SK-N-SH (cell line): Measurements from ENCODE around the gene ZNF664. TPM values are rescaled to one million over a fixed set of nuclear protein-coding genes. Genes with fewer than 3 reads are reported as not detected.

Source experiments
- CTCF ChIA-PET: fragments of 300-600, 350-600 bp; formaldehyde crosslinking; extraction: SDS; loops from one replicate; lab custom pipeline; 2021; lab: Yijun Ruan, JAX
- POLR2A ChIA-PET: fragments of 350-600 bp; sonication (Branson Sonifier 250); formaldehyde crosslinking; extraction: SDS; loops from one replicate; lab custom pipeline; 2020; ENCODE audit warnings: antibody characterized with exemption, inconsistent platforms; lab: Yijun Ruan, JAX
- DNase-seq: peaks from one replicate; pipeline ENCODE4 v3.0.0; 2012
- H2AFZ ChIP-seq: fragments of 200-600 bp; sonication (generic); 2 replicates; pipeline ENCODE4 v1.8.1; 2016; ENCODE audit warnings: antibody characterized with exemption, mild to moderate bottlenecking, low read depth
- H3F3A ChIP-seq: fragments of 200-600 bp; sonication (generic); replicated peaks from 2 replicates; pipeline ENCODE3; 2016; ENCODE audit warnings: antibody characterized with exemption, mild to moderate bottlenecking; ENCODE audit not compliant: insufficient read depth
- H3K27ac ChIP-seq, 2 experiments: fragments of 200-500 bp in 1 of 2; fragments of 200-600 bp in 1 of 2; sonication (Bioruptor generic) in 1 of 2; sonication (generic), shearing (Covaris generic) in 1 of 2; 2 replicates each; pipeline versions ENCODE4 v1.5.1 to v1.6.1; 2014 to 2016; ENCODE audit warnings: low read depth in 2 of 2, inconsistent platforms in 1 of 2, low read length in 1 of 2, mild to moderate bottlenecking in 1 of 2, mixed read lengths in 1 of 2
- H3K27me3 ChIP-seq: fragments of 200-600 bp; sonication (generic), shearing (Covaris generic); 2 replicates; pipeline ENCODE4 v1.6.1; 2016; ENCODE audit warnings: mixed run types; ENCODE audit not compliant: insufficient read depth
- H3K36me3 ChIP-seq, 2 experiments: fragments of 200-500 bp in 1 of 2; fragments of 200-600 bp in 1 of 2; sonication (Bioruptor generic) in 1 of 2; sonication (generic) in 1 of 2; replicated peaks in 1 of 2; 2 replicates each; pipeline versions ENCODE3 to v1.5.1; 2014 to 2016; ENCODE audit warnings: low read length in 1 of 2, mild to moderate bottlenecking in 1 of 2; ENCODE audit not compliant: insufficient read depth in 2 of 2, control insufficient read depth in 1 of 2
- H3K4me1 ChIP-seq, 2 experiments: fragments of 200-500 bp in 1 of 2; fragments of 200-600 bp in 1 of 2; sonication (Bioruptor generic) in 1 of 2; sonication (generic), shearing (Covaris generic) in 1 of 2; 2 replicates each; pipeline versions ENCODE4 v1.5.1 to v1.6.1; 2014 to 2016; ENCODE audit warnings: low read depth in 1 of 2, low read length in 1 of 2, mixed run types in 1 of 2; ENCODE audit not compliant: insufficient read depth in 2 of 2, control insufficient read depth in 1 of 2
- H3K4me2 ChIP-seq: fragments of 200-600 bp; sonication (generic), shearing (Covaris generic); 2 replicates; pipeline ENCODE4 v1.6.1; 2017; ENCODE audit warnings: mixed run types
- H3K4me3 ChIP-seq, 2 experiments: fragments of 200-500 bp in 1 of 2; fragments of 200-600 bp in 1 of 2; sonication (Bioruptor generic) in 1 of 2; sonication (generic), shearing (Covaris generic) in 1 of 2; 2 replicates each; pipeline versions ENCODE4 v1.5.1 to v1.8.1; 2014 to 2016; ENCODE audit warnings: low read depth in 2 of 2, inconsistent platforms in 1 of 2, low read length in 1 of 2, mild to moderate bottlenecking in 1 of 2, mixed read lengths in 1 of 2, moderate library complexity in 1 of 2
- H3K79me2 ChIP-seq: fragments of 200-600 bp; sonication (generic); 2 replicates; pipeline ENCODE4 v1.8.1; 2017; ENCODE audit warnings: mild to moderate bottlenecking; ENCODE audit not compliant: insufficient read depth
- H3K9ac ChIP-seq: fragments of 200-600 bp; sonication (generic); 2 replicates; pipeline ENCODE4 v1.6.1; 2017; ENCODE audit warnings: mixed run types
- H3K9me2 ChIP-seq: fragments of 200-600 bp; sonication (generic); 2 replicates; pipeline ENCODE4 v1.6.1; 2017; ENCODE audit warnings: mixed run types
- H3K9me3 ChIP-seq: fragments of 200-600 bp; sonication (generic); 2 replicates; pipeline ENCODE4 v1.6.1; 2017; ENCODE audit warnings: mixed run types, mild to moderate bottlenecking, moderate library complexity
- H4K20me1 ChIP-seq: fragments of 200-600 bp; sonication (generic); 2 replicates; pipeline ENCODE4 v1.6.1; 2017; ENCODE audit warnings: mild to moderate bottlenecking, mixed run types; ENCODE audit not compliant: insufficient read depth
- CTCF ChIP-seq: fragments of 200-600 bp; sonication (generic); IDR thresholded peaks from 2 replicates; pipeline ENCODE4 v1.6.1; 2017; ENCODE audit warnings: antibody characterized with exemption, mild to moderate bottlenecking, moderate library complexity
- ELF1 ChIP-seq: IDR thresholded peaks from 2 replicates; pipeline ENCODE4 v1.4.0; 2012
- FOSL2 ChIP-seq: IDR thresholded peaks from 2 replicates; pipeline ENCODE4 v1.4.0; 2012; ENCODE audit warnings: low read depth, mild to moderate bottlenecking, moderate library complexity, borderline replicate concordance
- GATA2 ChIP-seq: sonication (generic); formaldehyde crosslinking; IDR thresholded peaks from 2 replicates; pipeline ENCODE4 v1.5.0; 2020; ENCODE audit warnings: mild to moderate bottlenecking, missing genetic modification reagents
- JUND ChIP-seq: IDR thresholded peaks from 2 replicates; pipeline ENCODE4 v1.4.0; 2012
- MXI1 ChIP-seq: IDR thresholded peaks from 2 replicates; pipeline ENCODE4 v1.6.1; 2012; ENCODE audit warnings: mild to moderate bottlenecking, low read depth, low read length, improper control_type of control experiment
- NRF1 ChIP-seq: IDR thresholded peaks from 2 replicates; pipeline ENCODE4 v1.6.1; 2012; ENCODE audit warnings: low read depth, mild to moderate bottlenecking, low read length
- PBX3 ChIP-seq: IDR thresholded peaks from 2 replicates; pipeline ENCODE4; 2012
- POLR2AphosphoS5 ChIP-seq: IDR thresholded peaks from 2 replicates; pipeline ENCODE4 v1.6.1; 2012; ENCODE audit warnings: low read depth, low read length
- RAD21 ChIP-seq: IDR thresholded peaks from 2 replicates; pipeline ENCODE4 v1.6.1; 2012; ENCODE audit warnings: mild to moderate bottlenecking, low read length
- RFX5 ChIP-seq: IDR thresholded peaks from 2 replicates; pipeline ENCODE4 v1.6.1; 2012; ENCODE audit warnings: mild to moderate bottlenecking, improper control_type of control experiment, low read length
- SIN3A ChIP-seq: IDR thresholded peaks from 2 replicates; pipeline ENCODE4 v1.6.1; 2012; ENCODE audit warnings: low read depth, mild to moderate bottlenecking, low read length, moderate library complexity, borderline replicate concordance
- SMC3 ChIP-seq: IDR thresholded peaks from 2 replicates; pipeline ENCODE4 v1.6.1; 2012; ENCODE audit warnings: low read depth, low read length, improper control_type of control experiment
- TAF1 ChIP-seq: IDR thresholded peaks from 2 replicates; pipeline ENCODE4 v1.6.1; 2012; ENCODE audit warnings: low read depth, mild to moderate bottlenecking, low read length, moderate library complexity, borderline replicate concordance
- TEAD4 ChIP-seq: IDR thresholded peaks from 2 replicates; pipeline ENCODE4 v1.4.0; 2012; ENCODE audit warnings: mild to moderate bottlenecking, borderline replicate concordance; ENCODE audit not compliant: insufficient read depth
- YY1 ChIP-seq: IDR thresholded peaks from 2 replicates; pipeline ENCODE4 v1.4.0; 2012; ENCODE audit warnings: low read depth, mild to moderate bottlenecking
- WGBS: methylation state at CpG from one replicate; pipeline ENCODE4 v1.1.6; 2017; ENCODE audit warnings: low lambda C conversion rate; 5-methylcytosine and 5-hydroxymethylcytosine counted together
- polyA plus RNA-seq, 3 experiments: library from polyadenylated mRNA; depleted of rRNA; stranded (reverse); fragments of >200 nt; gene quantifications; 2 replicates each; pipeline ENCODE4 v1.2.3, GENCODE V29; 2012
- TF ChIP-seq, protein P1 (sequence below): IDR thresholded peaks from 2 replicates; pipeline ENCODE4 v1.6.1; 2012; ENCODE audit warnings: mild to moderate bottlenecking, low read depth, low read length, moderate library complexity

The ZNF664 gene
- polyA plus RNA-seq, 1 of the 3 experiments (the other 2 are of a cell fraction): 34.9 TPM

DNA sequence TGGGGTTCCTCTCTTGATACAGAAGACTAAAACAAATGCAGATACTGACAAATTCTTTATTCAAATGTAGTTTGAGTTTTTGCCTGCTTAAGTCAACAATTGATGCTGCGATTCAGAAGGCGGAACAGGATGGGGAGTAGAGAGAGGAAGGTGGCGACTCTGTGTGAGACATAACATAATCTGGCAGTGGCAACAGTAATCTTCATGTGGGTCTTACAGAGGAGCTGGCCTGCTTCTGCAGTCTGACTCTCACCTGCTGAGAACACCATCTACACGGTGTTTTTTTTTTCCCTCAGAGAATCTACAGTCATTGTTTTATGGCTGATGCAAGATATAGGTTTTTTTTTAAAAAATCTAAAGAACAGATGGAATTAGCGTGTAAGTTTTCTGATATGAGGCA, 10.5 kb upstream of the ZNF664 start (continued):
- TF ChIP-seq PBX3 (no peak), RFX5 (no peak), POLR2AphosphoS5 (no peak), ELF1 (no peak), SIN3A (no peak), GATA2 (CRISPR knock-in tag) (no peak), SMC3 (no peak), JUND (no peak), RAD21 (no peak), YY1 (no peak)

GRCh38 chr12:123963821-123964220, 9.2 kb upstream of the ZNF664 start:
- H3K36me3 ChIP-seq: peaks cover 8 to 16% of the 10 kb centered on the region in 2 experiments
- peaks cover 80% of the 10 kb centered on the region for H3K79me2 ChIP-seq
- H3K9me2 ChIP-seq: no peaks in the 10 kb centered on the region
- H3F3A ChIP-seq: peaks cover 8% of the 10 kb centered on the region
- H3K4me3 ChIP-seq: no peak overlapping the region
- no peak for DNase-seq
- TF ChIP-seq JUND (no peak), MXI1 (no peak)
- POLR2A ChIA-PET: no interaction called here
- H3K27ac ChIP-seq: no peak overlapping the region
- H3K4me1 ChIP-seq: peaks cover 6 to 19% of the 10 kb centered on the region in 2 experiments; a peak in 3 of 4 replicates
- H2AFZ ChIP-seq: no peak overlapping the region
- no peak overlapping the region for H3K9ac ChIP-seq
- peaks cover 24% of the 10 kb centered on the region for H4K20me1 ChIP-seq
- CTCF ChIA-PET: interaction anchor here (1.5 kb wide), 1 partner anchor 17 kb away, joined by 3 read pairs; no protein-coding TSS in a partner anchor
- H3K9me3 ChIP-seq: no peaks in the 10 kb centered on the region
- WGBS: 95% methylated on average over 4 of the region's 4 CpGs
- H3K27me3 ChIP-seq: no peaks in the 10 kb centered on the region
- no peak overlapping the region for H3K4me2 ChIP-seq

DNA sequence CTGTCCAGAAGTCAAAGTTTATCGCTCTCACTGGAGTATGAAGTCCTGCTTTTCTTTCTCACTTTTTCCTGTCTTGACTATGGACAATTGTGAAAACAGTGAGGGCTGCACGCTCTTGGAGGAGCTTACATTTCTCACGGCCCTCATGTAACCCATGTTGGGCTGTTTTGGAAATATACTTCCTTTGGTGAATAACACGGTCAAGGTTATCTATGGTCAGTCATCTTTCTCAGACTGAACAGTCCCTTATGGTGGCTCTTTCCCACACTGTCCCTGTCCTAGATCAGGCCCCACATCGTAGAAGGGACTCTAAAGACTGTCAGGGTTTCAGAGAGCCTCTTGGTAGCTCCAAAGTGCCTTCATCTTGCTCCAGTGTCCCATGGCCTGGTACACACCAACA, 7.6 kb upstream of the ZNF664 start:
- no peak overlapping the region for H2AFZ ChIP-seq
- H3K4me1 ChIP-seq: peaks cover 13 to 18% of the 10 kb centered on the region in 2 experiments; a peak in 3 of 4 replicates
- H3K9ac ChIP-seq: no peak overlapping the region
- 80% methylated on average over 5 of the region's 5 CpGs for WGBS
- CTCF ChIA-PET: interaction anchor here (2.1 kb wide), 1 partner anchor 67 kb away, joined by 5 read pairs; no protein-coding TSS in a partner anchor
- H3K9me3 ChIP-seq: no peaks in the 10 kb centered on the region
- peaks cover 20% of the 10 kb centered on the region for H3F3A ChIP-seq
- DNase-seq: no peak
- TF ChIP-seq CTCF (no peak), MXI1 (no peak), TEAD4 (no peak), NRF1 (no peak), TAF1 (no peak), FOSL2 (no peak), GATA2 (CRISPR knock-in tag) (no peak), PBX3 (no peak), YY1 (no peak)
- TF ChIP-seq, protein P1, sequence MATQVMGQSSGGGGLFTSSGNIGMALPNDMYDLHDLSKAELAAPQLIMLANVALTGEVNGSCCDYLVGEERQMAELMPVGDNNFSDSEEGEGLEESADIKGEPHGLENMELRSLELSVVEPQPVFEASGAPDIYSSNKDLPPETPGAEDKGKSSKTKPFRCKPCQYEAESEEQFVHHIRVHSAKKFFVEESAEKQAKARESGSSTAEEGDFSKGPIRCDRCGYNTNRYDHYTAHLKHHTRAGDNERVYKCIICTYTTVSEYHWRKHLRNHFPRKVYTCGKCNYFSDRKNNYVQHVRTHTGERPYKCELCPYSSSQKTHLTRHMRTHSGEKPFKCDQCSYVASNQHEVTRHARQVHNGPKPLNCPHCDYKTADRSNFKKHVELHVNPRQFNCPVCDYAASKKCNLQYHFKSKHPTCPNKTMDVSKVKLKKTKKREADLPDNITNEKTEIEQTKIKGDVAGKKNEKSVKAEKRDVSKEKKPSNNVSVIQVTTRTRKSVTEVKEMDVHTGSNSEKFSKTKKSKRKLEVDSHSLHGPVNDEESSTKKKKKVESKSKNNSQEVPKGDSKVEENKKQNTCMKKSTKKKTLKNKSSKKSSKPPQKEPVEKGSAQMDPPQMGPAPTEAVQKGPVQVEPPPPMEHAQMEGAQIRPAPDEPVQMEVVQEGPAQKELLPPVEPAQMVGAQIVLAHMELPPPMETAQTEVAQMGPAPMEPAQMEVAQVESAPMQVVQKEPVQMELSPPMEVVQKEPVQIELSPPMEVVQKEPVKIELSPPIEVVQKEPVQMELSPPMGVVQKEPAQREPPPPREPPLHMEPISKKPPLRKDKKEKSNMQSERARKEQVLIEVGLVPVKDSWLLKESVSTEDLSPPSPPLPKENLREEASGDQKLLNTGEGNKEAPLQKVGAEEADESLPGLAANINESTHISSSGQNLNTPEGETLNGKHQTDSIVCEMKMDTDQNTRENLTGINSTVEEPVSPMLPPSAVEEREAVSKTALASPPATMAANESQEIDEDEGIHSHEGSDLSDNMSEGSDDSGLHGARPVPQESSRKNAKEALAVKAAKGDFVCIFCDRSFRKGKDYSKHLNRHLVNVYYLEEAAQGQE: no peak
- TF ChIP-seq, all 33 proteins: peak for 0
- Histone ChIP-seq H4K20me1 (peaks cover 33% of the 10 kb centered on the region), H3K4me2 (no peak overlapping the region), H3K27ac (no peak overlapping the region), H3K4me3 (no peak overlapping the region), H3K79me2 (peaks cover 84% of the 10 kb centered on the region), H3K36me3 (peaks cover 8 to 16% of the 10 kb centered on the region in 2 experiments), H3K27me3 (no peaks in the 10 kb centered on the region), H3K9me2 (no peaks in the 10 kb centered on the region)
- POLR2A ChIA-PET: no interaction called here
